ENCODE results near the gene CPEB3. TPM values are rescaled to one million over a fixed set of nuclear protein-coding genes. Genes with fewer than 3 reads are reported as not detected.

Gene CPEB3
- polyA plus RNA-seq, 1 donor, result 4.6 TPM

- peaks cover 3% of the 10 kb centered on the region for H3K9me3 ChIP-seq (ENCODE audit: control insufficient read depth, low read depth, low read length)
- H3K4me3 ChIP-seq (ENCODE audit: low read length), result no peak overlapping the region
- no CpG with 5 or more reads among the region's 1 CpG for WGBS (ENCODE audit: insufficient coverage, low lambda C conversion rate)
- H3K27ac ChIP-seq (ENCODE audit: low read length), result no peak overlapping the region
- no peak for DNase-seq
- H3K27me3 ChIP-seq (ENCODE audit: control insufficient read depth, insufficient read depth, low read length), result no peaks in the 10 kb centered on the region
- H3K4me1 ChIP-seq (ENCODE audit: control insufficient read depth, insufficient read depth, low read length), result no peaks in the 10 kb centered on the region
- peaks cover 34% of the 10 kb centered on the region for H3K36me3 ChIP-seq (ENCODE audit: control insufficient read depth, insufficient read depth, low read length)
Observed at GRCh38 chr10:92005978-92006377, 284.9 kb downstream of the CPEB3 start.

- DNase-seq, result no peak
- WGBS (ENCODE audit: insufficient coverage, low lambda C conversion rate), result 90% methylated on average over 2 of the region's 2 CpGs
Observed at GRCh38 chr10:92003258-92003657, 287.6 kb downstream of the CPEB3 start.

GRCh38 chr10:92001995-92002394, 288.9 kb downstream of the CPEB3 start:
- DNase-seq, result no peak
- H3K4me3 ChIP-seq (ENCODE audit: low read length), result no peak overlapping the region
- 100% methylated on average over 1 of the region's 2 CpGs for WGBS (ENCODE audit: insufficient coverage, low lambda C conversion rate)
- no peaks in the 10 kb centered on the region for H3K27me3 ChIP-seq (ENCODE audit: control insufficient read depth, insufficient read depth, low read length)
- H3K4me1 ChIP-seq (ENCODE audit: control insufficient read depth, insufficient read depth, low read length), result no peaks in the 10 kb centered on the region
- H3K9me3 ChIP-seq (ENCODE audit: control insufficient read depth, low read depth, low read length), result peaks cover 3% of the 10 kb centered on the region
- peaks cover 18% of the 10 kb centered on the region for H3K36me3 ChIP-seq (ENCODE audit: control insufficient read depth, insufficient read depth, low read length)
- H3K27ac ChIP-seq (ENCODE audit: low read length), result no peak overlapping the region

More at GRCh38 chr10:92003258-92003657, 287.6 kb downstream of the CPEB3 start:
- Histone ChIP-seq H3K36me3 (ENCODE audit: control insufficient read depth, insufficient read depth, low read length) (peaks cover 16% of the 10 kb centered on the region), H3K27me3 (ENCODE audit: control insufficient read depth, insufficient read depth, low read length) (no peaks in the 10 kb centered on the region), H3K27ac (ENCODE audit: low read length) (no peak overlapping the region), H3K4me3 (ENCODE audit: low read length) (no peak overlapping the region), H3K4me1 (ENCODE audit: control insufficient read depth, insufficient read depth, low read length) (no peaks in the 10 kb centered on the region), H3K9me3 (ENCODE audit: control insufficient read depth, low read depth, low read length) (peaks cover 3% of the 10 kb centered on the region)

GRCh38 chr10:92001581-92001980, 289.3 kb downstream of the CPEB3 start:
- H3K4me1 ChIP-seq (ENCODE audit: control insufficient read depth, insufficient read depth, low read length), result no peaks in the 10 kb centered on the region
- no peak for DNase-seq
- H3K4me3 ChIP-seq (ENCODE audit: low read length), result no peak overlapping the region
- WGBS (ENCODE audit: insufficient coverage, low lambda C conversion rate), result 100% methylated on average over 1 of the region's 3 CpGs
- H3K9me3 ChIP-seq (ENCODE audit: control insufficient read depth, low read depth, low read length), result peaks cover 3% of the 10 kb centered on the region
- H3K36me3 ChIP-seq (ENCODE audit: control insufficient read depth, insufficient read depth, low read length), result peaks cover 20% of the 10 kb centered on the region
- H3K27me3 ChIP-seq (ENCODE audit: control insufficient read depth, insufficient read depth, low read length), result no peaks in the 10 kb centered on the region
- no peak overlapping the region for H3K27ac ChIP-seq (ENCODE audit: low read length)

Other genes starting within 250 kb of the CPEB3 start
- gene MARCHF5, start 89 bp upstream of the CPEB3 start, polyA plus RNA-seq, result 40.8 TPM